ENCODE results near the gene CSMD2.

The CSMD2 gene

GRCh38 chr1:33805988-33806387 is 359.0 kb downstream of the CSMD2 start:
- no peak for DNase-seq

- no peak for DNase-seq
Measured at GRCh38 chr1:33802268-33802667, 362.8 kb downstream of the CSMD2 start.

- no peak for DNase-seq
Measured at GRCh38 chr1:33797849-33798248, 367.2 kb downstream of the CSMD2 start.

GRCh38 chr1:33792651-33793050 is 372.4 kb downstream of the CSMD2 start:
- DNase-seq, result peak; percentile 12

GRCh38 chr1:33792216-33792615 is 372.8 kb downstream of the CSMD2 start:
- DNase-seq, result no peak

GRCh38 chr1:33791251-33791650 is 373.8 kb downstream of the CSMD2 start:
- no peak for DNase-seq

GRCh38 chr1:33790577-33790976 is 374.5 kb downstream of the CSMD2 start:
- DNase-seq, result no peak

GRCh38 chr1:33784876-33785275 is 380.2 kb downstream of the CSMD2 start:
- DNase-seq, result no peak

- DNase-seq, result no peak
Measured at GRCh38 chr1:33782776-33783175, 382.3 kb downstream of the CSMD2 start.

- DNase-seq, result no peak
Measured at GRCh38 chr1:33781652-33782051, 383.4 kb downstream of the CSMD2 start.

- DNase-seq, result no peak
Measured at GRCh38 chr1:33777337-33777736, 387.7 kb downstream of the CSMD2 start.

GRCh38 chr1:33768821-33769220 is 396.2 kb downstream of the CSMD2 start:
- no peak for DNase-seq

- DNase-seq, result no peak
Measured at GRCh38 chr1:33768106-33768505, 396.9 kb downstream of the CSMD2 start.

GRCh38 chr1:33764149-33764548 is 400.9 kb downstream of the CSMD2 start:
- DNase-seq, result no peak

- DNase-seq, result no peak
Measured at GRCh38 chr1:33763406-33763805, 401.6 kb downstream of the CSMD2 start.

GRCh38 chr1:33762962-33763361 is 402.1 kb downstream of the CSMD2 start:
- no peak for DNase-seq

GRCh38 chr1:33762109-33762830 is 402.8 kb downstream of the CSMD2 start:
- no peak for DNase-seq

GRCh38 chr1:33758698-33759097 is 406.3 kb downstream of the CSMD2 start:
- DNase-seq, result no peak

GRCh38 chr1:33753087-33753856 is 411.8 kb downstream of the CSMD2 start:
- DNase-seq, result no peak

GRCh38 chr1:33745942-33746341 is 419.1 kb downstream of the CSMD2 start:
- no peak for DNase-seq

GRCh38 chr1:33743221-33743998 is 421.6 kb downstream of the CSMD2 start:
- DNase-seq, result no peak

- no peak for DNase-seq
Measured at GRCh38 chr1:33742663-33743062, 422.4 kb downstream of the CSMD2 start.

GRCh38 chr1:33741749-33742148 is 423.3 kb downstream of the CSMD2 start:
- no peak for DNase-seq

All from retina (tissue), 1 donor.